ENCODE data around the gene ACTA2.

GRCh38 chr10:88954458-88955083 lies 2.0 kb upstream of the ACTA2 start:
- no peak for TF ChIP-seq CTCF (IDR thresholded peaks at IDR 0.05)
- TF ChIP-seq POLR2A (IDR thresholded peaks at IDR 0.05) = no peak
